ENCODE data around the gene CTSH.
A peak's percentile ranks its signal among the peaks of the same experiment; 100 is the strongest.
"Not testable (repeated sequence)": the region's sequence is repeated elsewhere in the genome, so short reads cannot be mapped to it uniquely, and the experiment has no call there.

Gene CTSH

DNA sequence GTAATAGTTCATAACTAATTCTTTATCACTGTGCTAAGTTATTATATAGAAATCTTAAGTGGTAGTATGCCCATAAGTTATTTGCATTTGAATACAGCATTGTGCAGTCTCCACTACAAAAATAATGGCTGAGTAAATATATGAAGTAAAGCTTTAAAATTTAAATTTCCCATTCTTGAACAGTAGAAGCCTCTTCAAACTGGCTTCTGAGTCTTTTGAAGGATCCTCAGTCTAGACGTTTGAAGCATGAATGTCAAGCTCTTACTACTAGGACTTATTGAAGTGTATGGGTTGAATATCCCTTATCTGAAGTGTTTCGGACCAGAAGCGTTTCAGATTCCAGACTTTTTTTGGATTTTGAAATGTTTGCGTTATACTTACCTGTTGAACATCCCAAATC, 55.8 kb downstream of the CTSH start:
- no peak for DNase-seq (ENCODE audit: low read depth in 2 of 2)

DNA sequence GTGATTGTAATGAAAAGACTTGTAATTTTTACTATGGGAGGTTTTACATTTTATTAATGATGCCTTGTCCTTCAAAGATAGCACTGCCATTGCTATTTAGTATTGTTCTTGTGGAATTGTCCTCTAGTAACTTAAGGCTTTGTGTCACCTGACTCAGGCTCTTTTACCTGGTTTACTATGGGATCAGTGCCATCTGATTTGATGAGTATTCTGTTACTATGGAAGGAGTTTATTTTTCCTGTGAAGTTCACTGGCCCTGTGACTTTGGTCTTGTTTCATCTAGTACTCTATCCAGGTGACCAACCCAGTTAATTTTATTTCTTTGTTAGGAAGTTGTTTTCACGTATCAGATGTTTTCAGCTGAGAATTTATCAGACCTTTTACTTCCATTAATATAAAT, 63.2 kb downstream of the CTSH start:
- no peak for DNase-seq (ENCODE audit: low read depth in 2 of 2)

DNA sequence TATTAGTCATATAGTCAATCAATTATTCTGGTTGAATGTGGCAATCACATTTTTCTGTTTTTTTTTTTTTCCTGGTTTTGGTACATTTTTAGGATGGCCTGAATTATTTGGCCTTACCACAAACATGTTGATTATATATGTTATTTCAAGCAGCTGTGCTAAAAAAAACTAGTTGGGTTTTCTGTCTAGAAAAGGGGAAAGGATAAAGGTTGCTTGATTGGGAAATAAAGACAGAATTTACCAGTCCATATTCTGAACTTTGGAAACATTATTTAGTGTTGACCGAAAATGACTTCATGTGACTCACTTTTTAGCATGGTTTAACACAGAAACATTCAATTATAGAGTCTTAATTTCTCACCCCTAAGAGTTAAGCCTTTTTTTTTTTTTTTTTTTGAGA, 64.0 kb downstream of the CTSH start:
- no peak for DNase-seq (ENCODE audit: low read depth in 2 of 2)

DNA sequence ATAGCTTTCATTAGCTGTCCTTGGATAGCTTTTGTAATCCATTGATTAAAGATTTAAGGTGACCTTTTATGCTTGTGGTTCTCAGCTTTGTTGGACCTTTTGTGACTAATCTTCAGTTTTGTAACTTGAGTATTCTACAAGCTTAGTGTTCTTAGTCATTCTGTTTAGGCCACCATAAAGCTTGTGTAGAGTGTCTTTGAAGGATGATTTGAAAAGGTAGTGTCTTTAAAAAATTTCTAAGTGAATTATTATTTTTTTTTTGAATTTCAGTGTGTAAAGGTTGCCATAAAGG, 64.7 kb downstream of the CTSH start:
- DNase-seq (ENCODE audit: low read depth in 2 of 2) = no peak

DNA sequence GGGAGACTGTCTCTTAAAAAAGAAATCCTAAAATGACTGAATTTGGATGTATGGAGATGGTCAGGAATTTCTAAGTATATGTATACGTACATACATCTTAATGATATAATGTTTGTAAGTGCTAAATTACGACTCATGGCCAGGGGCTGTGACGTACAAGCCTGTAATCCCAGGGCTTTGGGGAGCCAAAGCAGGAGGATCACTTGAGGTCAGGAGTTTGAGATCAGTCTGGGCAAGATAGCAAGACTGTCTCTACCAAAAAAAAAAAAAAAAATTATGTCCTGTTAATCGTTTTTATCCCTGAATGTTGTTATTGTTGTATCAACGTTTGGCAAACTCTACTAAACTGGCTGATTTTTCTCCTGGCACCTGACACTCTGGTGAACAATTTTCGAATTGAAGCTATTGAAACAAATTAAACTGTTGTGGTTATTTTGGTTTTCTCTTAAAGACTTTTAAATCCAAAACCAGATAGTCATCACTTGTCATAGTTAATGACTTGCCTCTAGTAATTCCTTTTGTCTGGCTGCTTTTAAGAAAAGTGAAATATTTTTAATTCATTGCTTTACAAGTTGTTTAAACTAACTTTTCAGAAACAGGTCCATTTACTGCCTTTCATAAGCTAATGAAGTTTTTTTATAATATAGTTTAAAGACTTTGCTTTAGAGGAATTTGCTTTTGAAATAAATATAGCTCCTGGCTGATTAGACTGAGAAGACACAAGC, 65.2 kb downstream of the CTSH start:
- DNase-seq (ENCODE audit: low read depth in 2 of 2) = no peak

DNA sequence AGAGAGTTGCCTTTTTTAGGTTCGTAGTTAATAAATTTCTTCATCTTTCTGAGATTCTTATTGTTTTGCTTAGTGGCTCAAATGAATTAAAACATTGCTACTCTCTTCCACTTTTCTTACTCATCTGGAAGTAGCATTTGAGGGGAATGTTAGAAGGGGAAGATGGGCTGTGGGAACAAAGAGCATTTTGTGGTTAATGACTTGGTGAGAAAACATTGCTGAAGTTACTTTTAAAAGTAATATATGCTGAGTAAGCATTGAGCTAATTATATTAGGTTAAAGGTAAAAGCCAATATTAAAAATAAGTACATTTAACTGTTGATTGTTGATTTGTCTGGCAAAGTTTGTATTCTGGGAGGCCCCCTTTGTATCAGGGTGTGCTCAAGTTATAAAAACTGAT, 66.5 kb downstream of the CTSH start:
- DNase-seq (ENCODE audit: low read depth in 2 of 2) = no peak

DNA sequence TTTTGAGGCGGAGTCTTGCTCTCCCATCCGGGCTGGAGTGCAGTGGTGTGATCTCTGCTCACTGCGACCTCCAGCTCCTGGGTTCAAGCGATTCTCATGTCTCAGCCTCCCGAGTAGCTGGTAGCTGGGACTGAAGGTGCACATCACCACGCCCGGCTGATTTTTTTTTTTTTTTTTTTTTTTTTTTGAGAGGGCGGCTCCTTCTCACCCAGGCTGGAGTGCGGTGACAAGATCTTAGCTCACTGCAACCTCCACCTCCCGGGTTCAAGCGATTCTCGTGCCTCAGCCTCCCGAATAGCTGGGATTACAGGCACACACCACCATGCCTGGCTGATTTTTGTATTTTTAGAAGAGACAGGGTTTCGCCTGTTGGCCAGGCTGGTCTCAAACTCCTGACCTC, 67.9 kb downstream of the CTSH start:
- DNase-seq (ENCODE audit: low read depth in 2 of 2) = not testable (repeated sequence)

DNA sequence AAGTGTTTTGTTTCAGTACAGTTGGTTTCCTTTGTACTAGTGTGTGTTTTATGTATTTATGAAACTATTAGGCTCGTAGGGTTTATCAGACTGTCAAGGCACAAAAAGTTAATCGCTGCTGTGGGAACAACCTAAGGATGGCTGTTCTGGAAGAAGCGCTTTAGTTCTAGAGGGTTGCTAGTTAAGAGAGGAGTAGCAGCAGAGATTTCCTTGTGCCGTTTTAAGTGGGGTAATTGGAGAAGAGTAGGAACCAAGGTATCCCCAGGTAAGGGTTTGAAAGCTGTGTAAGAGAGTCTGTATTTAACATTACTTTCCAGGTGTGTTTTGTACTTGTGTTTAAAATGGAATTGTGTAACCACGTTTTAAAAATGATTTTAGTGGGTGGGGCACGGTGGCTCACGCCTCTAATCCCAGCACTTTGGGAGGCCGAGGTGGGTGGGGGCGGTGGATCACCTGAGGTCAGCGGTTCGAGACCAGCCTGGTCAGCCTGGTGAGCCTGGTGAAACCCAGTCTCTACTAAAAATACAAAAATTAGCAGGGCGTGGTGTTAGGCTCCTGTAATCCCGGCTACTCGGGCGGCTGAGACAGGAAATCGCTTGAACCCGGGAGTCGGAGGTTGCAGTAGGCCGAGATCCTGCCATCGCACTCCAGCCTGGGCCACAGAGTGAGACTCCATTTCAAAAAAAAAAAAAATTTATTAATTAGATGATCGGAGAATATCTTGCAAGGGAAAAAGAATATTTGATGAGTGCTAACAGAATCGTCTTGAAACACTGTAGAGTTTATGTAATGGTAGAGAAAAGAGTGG, 69.5 kb downstream of the CTSH start:
- DNase-seq (ENCODE audit: low read depth in 2 of 2) = no peak

DNA sequence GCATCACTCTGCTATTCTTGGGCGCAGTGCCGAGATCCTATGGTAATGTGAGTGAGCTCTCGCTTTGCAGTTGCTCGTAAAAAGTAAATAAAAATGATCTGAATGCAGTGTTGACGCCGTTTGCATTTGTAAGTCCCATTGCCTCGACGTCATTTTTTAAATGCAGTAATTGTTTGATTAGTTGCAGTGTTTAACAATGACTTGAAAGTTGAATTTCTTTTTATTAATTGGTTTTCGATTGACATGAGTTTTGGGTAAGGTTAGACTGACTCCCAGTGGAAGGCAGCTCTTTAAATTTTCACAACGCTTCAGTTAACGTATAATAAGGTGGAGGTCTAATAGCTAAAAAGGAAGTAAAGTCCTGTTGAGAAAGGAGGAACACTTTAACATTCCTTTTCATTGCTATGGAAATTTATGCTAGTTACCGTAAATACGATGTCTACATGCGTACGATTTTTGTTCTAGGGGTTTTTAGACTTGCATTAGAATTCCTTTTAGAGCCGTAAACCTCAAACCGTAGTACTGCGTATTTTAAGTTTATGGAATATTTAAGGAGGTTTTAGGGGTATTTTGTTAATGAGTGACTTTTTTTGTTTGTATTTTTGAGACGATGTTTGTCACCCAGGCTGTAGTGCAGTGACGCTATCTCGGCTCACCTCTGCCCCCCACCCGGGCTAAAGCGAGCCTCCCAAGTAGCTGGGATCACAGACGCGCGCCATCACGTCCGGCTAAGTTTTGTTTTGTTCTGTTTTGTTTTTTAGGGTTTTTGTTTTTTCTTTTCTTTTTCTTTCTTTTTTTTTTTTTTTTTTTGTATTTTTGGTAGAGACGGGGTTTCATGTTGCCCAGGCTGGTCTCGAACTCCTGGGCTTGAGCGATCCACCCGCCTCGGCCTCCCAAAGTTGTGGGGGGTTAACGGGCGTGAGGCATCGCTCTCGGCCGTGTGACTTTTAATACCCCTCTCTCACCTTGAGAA, 70.8 kb downstream of the CTSH start:
- DNase-seq (ENCODE audit: low read depth in 2 of 2) = no peak

DNA sequence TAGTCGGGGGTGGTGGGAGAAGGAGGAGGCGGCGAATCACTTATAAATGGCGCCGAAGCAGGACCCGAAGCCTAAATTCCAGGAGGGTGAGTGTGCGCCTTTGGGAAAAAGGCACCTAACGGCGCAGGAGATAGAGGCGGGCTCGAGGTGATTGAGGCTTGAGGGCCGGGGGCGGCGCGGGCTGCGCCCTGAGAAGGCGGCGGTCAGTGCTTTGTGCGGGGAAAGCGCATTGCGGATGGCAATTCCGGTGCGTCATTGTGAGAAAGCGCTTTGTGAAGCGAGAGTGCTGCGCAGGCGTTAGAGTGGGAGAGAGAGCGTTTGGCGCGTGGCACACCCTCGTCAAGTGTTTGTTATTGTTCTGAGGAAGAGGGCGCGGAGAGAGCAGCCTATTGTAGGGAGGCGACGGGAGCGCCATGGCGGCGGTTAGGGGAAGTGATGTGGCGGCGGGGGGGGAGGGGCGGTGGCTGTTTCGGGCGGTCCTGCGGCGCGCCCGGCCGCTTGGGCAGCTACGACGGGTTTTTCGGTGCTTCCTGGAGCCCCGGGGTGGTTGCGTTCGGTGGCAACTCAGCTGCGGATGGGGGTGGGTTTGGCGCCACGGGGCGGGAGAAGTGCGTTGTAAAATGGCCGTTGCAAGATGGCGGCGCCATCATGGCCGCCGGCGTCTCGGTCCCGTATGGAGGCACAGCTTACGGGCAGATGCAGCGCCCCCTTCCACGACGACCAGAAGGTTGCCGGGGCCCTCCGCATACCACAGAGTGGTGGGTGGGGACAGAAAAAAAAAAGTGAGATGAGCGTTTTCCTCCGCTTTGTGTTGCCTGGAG, 71.7 kb downstream of the CTSH start:
- DNase-seq (ENCODE audit: low read depth in 2 of 2) = peak; percentile 82 to 85

DNA sequence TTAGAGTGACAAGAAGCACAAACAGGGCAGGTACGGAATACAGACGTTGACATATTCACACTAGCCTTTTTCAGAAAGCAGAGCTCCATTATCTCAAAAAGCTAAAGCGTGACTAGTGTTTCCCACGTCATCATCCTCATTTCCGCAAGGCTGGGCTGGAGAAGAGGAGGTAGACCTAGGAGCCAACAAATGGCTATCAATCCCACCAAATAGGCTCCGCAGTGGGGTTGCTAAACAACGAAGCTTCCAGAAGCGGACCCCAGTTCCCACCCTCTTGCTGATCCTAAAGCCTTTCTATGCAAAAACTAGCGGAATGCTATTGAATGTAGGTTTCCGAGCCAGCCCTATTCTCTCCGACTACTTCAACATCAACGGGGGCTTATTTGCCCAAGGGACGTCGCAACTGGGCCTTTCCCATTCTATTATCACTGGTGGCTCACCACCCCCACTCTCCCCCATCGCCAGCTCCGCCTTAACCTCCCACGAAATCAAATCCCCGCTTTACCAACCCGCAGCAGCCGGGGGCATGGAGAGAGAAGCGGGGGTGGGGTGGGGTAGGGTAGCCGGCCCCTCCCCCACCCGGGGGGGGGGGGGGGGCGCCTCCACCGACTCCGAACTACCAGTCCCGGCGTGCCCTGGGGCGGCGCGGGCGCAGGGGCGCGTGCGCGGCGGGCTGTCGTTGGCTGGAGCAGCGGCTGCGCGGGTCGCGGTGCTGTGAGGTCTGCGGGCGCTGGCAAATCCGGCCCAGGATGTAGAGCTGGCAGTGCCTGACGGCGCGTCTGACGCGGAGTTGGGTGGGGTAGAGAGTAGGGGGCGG, 72.5 kb downstream of the CTSH start, which contains the start of gene MORF4L1:
Gene MORF4L1 (plus strand): TSS at position 736 of the 817 bp plus-strand sequence. CDS start 128 bp downstream, outside the sequence.
- DNase-seq (ENCODE audit: low read depth in 2 of 2) = peak; percentile 89 to 92

DNA sequence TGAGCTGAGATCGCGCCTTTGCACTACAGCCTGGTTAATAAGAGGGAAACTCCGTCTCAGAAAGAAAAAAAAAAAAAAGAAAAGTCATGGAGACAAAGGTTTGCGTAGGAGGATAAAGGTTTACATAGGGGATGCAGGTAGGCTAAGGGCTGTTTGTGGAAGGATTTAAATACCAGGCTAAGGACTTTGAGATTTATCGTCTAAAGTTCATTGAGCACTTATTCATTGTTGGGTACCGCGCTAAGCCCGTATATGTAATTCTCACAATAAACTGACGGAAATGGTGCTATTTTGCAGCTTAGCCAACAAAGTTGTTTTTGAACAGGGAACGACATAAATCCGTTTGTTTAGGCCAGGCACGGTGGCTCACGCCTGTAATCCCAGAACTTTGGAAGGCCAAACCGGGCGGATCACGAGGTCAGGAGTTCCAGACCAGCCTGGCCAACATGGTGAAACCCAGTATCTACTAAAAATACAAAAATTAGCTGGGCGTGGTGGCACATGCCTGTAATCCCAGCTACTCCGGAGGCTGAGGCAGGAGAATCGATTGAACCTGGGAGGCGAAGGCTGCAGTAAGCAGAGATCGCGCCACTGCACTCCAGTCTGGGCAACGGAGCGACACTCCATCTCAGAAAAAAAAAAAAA, 73.2 kb downstream of the CTSH start:
- DNase-seq (ENCODE audit: low read depth in 2 of 2) = not testable (repeated sequence)
